Measurements from ENCODE around the gene PHB1. TPM values are rescaled to one million over a fixed set of nuclear protein-coding genes. Genes with fewer than 3 reads are reported as not detected.

Gene PHB1
- polyA plus RNA-seq, 1 donor (not counting 4 experiments of a cell fraction or from before 2014, with no cell fraction given), result 395 TPM

DNA sequence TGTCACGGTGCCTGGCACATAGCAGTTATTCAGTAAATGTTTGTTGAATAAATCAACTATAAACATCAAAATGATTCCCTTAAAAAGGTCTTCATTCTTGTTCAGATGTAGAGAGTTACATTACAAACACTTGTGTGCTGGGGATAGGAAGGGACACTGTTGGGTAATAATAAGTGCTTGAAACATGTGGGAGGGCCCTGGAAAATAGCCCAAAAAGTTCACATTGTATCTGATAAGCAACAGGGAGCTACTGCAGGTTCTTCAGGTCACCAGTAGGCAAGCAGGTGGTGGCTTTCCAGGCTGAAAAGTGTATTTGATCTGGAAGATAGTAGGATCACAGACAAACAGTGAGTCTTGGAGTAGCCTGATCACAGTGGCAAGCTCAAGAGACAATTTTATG is 33.6 kb downstream of the PHB1 start:
- FAIRE-seq (no peak), DNase-seq (ENCODE audit: low read depth, low spot score) (no peak)
- Histone ChIP-seq H3K27me3 (ENCODE audit: control insufficient read depth, extremely low read depth, insufficient read depth, low read length) (peaks cover 14% of the 10 kb centered on the region), H3K79me2 (ENCODE audit: control insufficient read depth, insufficient read depth, low read length) (no peaks in the 10 kb centered on the region), H3K4me1 (ENCODE audit: control insufficient read depth, extremely low read depth, insufficient read depth, low read length) (peaks cover 9% of the 10 kb centered on the region), H2AFZ (ENCODE audit: control insufficient read depth, low read length) (no peak overlapping the region), H3K4me3 (ENCODE audit: control insufficient read depth in 2 of 3, extremely low read depth in 1 of 3, insufficient read depth in 2 of 3, low read depth in 1 of 3, low read length in 3 of 3) (no peak overlapping the region), H3K27ac (ENCODE audit: control insufficient read depth, insufficient read depth, low read length) (no peak overlapping the region), H3K36me3 (ENCODE audit: control insufficient read depth in 2 of 2, extremely low read depth in 1 of 2, insufficient read depth in 2 of 2, low read length in 2 of 2) (no peaks in the 10 kb centered on the region), H4K20me1 (ENCODE audit: control insufficient read depth, extremely low read depth, insufficient read depth, low read length) (no peaks in the 10 kb centered on the region), H3K9ac (ENCODE audit: control insufficient read depth, extremely low read depth, insufficient read depth, low read length) (no peak overlapping the region), H3K9me3 (ENCODE audit: control insufficient read depth, low read depth, low read length) (no peaks in the 10 kb centered on the region), H3K9me1 (ENCODE audit: control insufficient read depth, extremely low read depth, insufficient read depth, low read length) (no peaks in the 10 kb centered on the region), H3K4me2 (ENCODE audit: control insufficient read depth, extremely low read depth, insufficient read depth, low read depth, low read length) (no peak overlapping the region)
- TF ChIP-seq EZH2 (IDR thresholded peaks at IDR 0.05; ENCODE audit: low read length), result no peak
- TF ChIP-seq, protein P1, sequence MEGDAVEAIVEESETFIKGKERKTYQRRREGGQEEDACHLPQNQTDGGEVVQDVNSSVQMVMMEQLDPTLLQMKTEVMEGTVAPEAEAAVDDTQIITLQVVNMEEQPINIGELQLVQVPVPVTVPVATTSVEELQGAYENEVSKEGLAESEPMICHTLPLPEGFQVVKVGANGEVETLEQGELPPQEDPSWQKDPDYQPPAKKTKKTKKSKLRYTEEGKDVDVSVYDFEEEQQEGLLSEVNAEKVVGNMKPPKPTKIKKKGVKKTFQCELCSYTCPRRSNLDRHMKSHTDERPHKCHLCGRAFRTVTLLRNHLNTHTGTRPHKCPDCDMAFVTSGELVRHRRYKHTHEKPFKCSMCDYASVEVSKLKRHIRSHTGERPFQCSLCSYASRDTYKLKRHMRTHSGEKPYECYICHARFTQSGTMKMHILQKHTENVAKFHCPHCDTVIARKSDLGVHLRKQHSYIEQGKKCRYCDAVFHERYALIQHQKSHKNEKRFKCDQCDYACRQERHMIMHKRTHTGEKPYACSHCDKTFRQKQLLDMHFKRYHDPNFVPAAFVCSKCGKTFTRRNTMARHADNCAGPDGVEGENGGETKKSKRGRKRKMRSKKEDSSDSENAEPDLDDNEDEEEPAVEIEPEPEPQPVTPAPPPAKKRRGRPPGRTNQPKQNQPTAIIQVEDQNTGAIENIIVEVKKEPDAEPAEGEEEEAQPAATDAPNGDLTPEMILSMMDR (optimal IDR thresholded peaks at IDR 0.05 in 1 of 3, IDR thresholded peaks at IDR 0.05 in 1 of 3, conservative IDR thresholded peaks at IDR 0.05 in 1 of 3; ENCODE audit: extremely low read depth in 1 of 3, insufficient read depth in 2 of 3, low read length in 3 of 3), result no peak
- dilution Hi-C loops (cut with MboI; ENCODE audit: extremely low pct_ligation_motif_present, low sequenced_read_pairs), result no loop called here

DNA sequence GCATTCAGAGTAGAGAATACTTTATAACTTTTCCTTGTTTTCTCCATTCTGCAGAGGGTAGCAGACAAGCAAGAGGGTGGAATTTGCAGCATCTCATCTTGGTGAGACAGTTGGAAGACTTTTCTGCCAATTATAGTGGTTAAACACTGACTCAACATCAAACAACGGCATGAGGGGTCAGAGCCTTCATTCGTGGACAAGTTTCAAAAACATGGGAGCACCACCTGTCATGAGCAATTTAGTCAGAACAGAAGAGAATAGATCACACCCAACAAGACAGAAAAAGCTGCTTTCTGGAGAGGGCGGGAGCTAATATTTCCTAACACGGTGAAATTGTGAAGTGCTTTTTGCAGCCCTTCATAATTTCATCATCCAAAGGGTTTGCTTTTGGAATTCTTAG is 34.8 kb downstream of the PHB1 start:
- no peaks in the 10 kb centered on the region for H3K36me3 ChIP-seq (ENCODE audit: control insufficient read depth in 2 of 2, extremely low read depth in 1 of 2, insufficient read depth in 2 of 2, low read length in 2 of 2)
- no peaks in the 10 kb centered on the region for H3K9me3 ChIP-seq (ENCODE audit: control insufficient read depth, low read depth, low read length)
- dilution Hi-C loops (cut with MboI; ENCODE audit: extremely low pct_ligation_motif_present, low sequenced_read_pairs), result no loop called here
- H3K9me1 ChIP-seq (ENCODE audit: control insufficient read depth, extremely low read depth, insufficient read depth, low read length), result no peaks in the 10 kb centered on the region
- no peak overlapping the region for H3K4me2 ChIP-seq (ENCODE audit: control insufficient read depth, extremely low read depth, insufficient read depth, low read depth, low read length)
- no peaks in the 10 kb centered on the region for H3K79me2 ChIP-seq (ENCODE audit: control insufficient read depth, insufficient read depth, low read length)
- no peak overlapping the region for H3K9ac ChIP-seq (ENCODE audit: control insufficient read depth, extremely low read depth, insufficient read depth, low read length)
- no peak overlapping the region for H3K4me3 ChIP-seq (ENCODE audit: control insufficient read depth in 2 of 3, extremely low read depth in 1 of 3, insufficient read depth in 2 of 3, low read depth in 1 of 3, low read length in 3 of 3)
- FAIRE-seq, result no peak
- H2AFZ ChIP-seq (ENCODE audit: control insufficient read depth, low read length), result no peak overlapping the region
- DNase-seq (ENCODE audit: low read depth, low spot score), result no peak
- H3K27me3 ChIP-seq (ENCODE audit: control insufficient read depth, extremely low read depth, insufficient read depth, low read length), result peaks cover 14% of the 10 kb centered on the region
- H3K27ac ChIP-seq (ENCODE audit: control insufficient read depth, insufficient read depth, low read length), result no peak overlapping the region
- TF ChIP-seq, protein P1 (optimal IDR thresholded peaks at IDR 0.05 in 1 of 3, IDR thresholded peaks at IDR 0.05 in 1 of 3, conservative IDR thresholded peaks at IDR 0.05 in 1 of 3; ENCODE audit: extremely low read depth in 1 of 3, insufficient read depth in 2 of 3, low read length in 3 of 3), result no peak
- TF ChIP-seq EZH2 (IDR thresholded peaks at IDR 0.05; ENCODE audit: low read length), result no peak
- peaks cover 9% of the 10 kb centered on the region for H3K4me1 ChIP-seq (ENCODE audit: control insufficient read depth, extremely low read depth, insufficient read depth, low read length)
- no peaks in the 10 kb centered on the region for H4K20me1 ChIP-seq (ENCODE audit: control insufficient read depth, extremely low read depth, insufficient read depth, low read length)

Data from keratinocyte (primary cell).